ENCODE results near the gene BLOC1S1. TPM values are rescaled to one million over a fixed set of nuclear protein-coding genes. Genes with fewer than 3 reads are reported as not detected.

The BLOC1S1 gene
- total and polyA plus RNA-seq, 8 donors = 69.4 to 123 (median 77.1) TPM

DNA sequence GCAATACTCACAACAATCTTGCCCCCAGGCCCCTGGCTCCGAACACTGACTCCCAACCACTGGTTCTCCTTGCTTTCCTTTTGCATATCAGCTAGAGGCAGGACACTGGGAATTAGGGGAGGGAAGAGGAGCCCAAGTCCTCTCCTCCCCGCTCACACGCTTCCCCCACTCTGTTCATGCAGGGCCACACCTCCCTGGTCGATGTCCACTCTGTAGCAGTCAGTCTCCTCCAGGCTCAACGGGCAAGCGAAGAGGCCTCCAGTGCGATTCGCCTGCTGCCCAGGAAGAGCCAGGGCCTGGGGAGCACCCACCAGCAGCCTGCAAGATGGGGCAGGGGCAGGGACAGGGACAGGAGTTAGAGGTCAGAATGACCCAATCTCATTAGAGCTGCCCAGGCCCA, 13.0 kb upstream of the BLOC1S1 start:
- Histone ChIP-seq H3K36me3 (no peaks in the 10 kb centered on the region), H3K4me3 (no peak overlapping the region), H3K27ac (no peak overlapping the region), H3K27me3 (peaks cover 0 to 19% of the 10 kb centered on the region in 2 donors), H3K4me1 (peaks cover 0 to 9% of the 10 kb centered on the region in 2 donors), H3K9me3 (no peaks in the 10 kb centered on the region)
- intact Hi-C loops (cut with DNase I) = no loop called here
- TF ChIP-seq, protein P1, sequence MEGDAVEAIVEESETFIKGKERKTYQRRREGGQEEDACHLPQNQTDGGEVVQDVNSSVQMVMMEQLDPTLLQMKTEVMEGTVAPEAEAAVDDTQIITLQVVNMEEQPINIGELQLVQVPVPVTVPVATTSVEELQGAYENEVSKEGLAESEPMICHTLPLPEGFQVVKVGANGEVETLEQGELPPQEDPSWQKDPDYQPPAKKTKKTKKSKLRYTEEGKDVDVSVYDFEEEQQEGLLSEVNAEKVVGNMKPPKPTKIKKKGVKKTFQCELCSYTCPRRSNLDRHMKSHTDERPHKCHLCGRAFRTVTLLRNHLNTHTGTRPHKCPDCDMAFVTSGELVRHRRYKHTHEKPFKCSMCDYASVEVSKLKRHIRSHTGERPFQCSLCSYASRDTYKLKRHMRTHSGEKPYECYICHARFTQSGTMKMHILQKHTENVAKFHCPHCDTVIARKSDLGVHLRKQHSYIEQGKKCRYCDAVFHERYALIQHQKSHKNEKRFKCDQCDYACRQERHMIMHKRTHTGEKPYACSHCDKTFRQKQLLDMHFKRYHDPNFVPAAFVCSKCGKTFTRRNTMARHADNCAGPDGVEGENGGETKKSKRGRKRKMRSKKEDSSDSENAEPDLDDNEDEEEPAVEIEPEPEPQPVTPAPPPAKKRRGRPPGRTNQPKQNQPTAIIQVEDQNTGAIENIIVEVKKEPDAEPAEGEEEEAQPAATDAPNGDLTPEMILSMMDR (IDR thresholded peaks at IDR 0.05) = no peak
- no peak for ATAC-seq
- DNase-seq = no peak

DNA sequence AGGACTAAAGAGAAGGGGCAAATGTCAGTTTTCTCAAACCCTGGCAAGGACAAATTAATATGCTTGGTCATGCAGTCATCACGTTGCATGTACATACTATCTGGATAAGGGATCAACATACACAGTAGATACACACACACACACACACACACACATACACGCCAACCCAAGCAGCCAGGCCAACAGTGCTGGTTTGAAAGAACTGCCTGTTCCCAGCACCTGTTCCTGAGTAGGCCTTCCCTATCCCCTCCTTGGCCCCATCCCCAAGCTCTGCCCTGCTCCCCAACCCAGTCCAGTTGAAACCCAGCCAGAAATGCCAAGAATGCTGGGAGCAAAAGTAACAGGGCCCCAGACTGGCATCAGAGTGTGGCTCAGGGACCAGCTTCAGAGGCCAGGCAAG, 12.6 kb upstream of the BLOC1S1 start:
- Histone ChIP-seq H3K4me3 (no peak overlapping the region), H3K4me1 (peaks cover 0 to 12% of the 10 kb centered on the region in 2 donors), H3K36me3 (no peaks in the 10 kb centered on the region), H3K9me3 (no peaks in the 10 kb centered on the region), H3K27me3 (peaks cover 0 to 24% of the 10 kb centered on the region in 2 donors), H3K27ac (no peak overlapping the region)
- ATAC-seq (no peak), DNase-seq (no peak)
- intact Hi-C loops (cut with DNase I) = no loop called here
- TF ChIP-seq, protein P1 (IDR thresholded peaks at IDR 0.05) = no peak

DNA sequence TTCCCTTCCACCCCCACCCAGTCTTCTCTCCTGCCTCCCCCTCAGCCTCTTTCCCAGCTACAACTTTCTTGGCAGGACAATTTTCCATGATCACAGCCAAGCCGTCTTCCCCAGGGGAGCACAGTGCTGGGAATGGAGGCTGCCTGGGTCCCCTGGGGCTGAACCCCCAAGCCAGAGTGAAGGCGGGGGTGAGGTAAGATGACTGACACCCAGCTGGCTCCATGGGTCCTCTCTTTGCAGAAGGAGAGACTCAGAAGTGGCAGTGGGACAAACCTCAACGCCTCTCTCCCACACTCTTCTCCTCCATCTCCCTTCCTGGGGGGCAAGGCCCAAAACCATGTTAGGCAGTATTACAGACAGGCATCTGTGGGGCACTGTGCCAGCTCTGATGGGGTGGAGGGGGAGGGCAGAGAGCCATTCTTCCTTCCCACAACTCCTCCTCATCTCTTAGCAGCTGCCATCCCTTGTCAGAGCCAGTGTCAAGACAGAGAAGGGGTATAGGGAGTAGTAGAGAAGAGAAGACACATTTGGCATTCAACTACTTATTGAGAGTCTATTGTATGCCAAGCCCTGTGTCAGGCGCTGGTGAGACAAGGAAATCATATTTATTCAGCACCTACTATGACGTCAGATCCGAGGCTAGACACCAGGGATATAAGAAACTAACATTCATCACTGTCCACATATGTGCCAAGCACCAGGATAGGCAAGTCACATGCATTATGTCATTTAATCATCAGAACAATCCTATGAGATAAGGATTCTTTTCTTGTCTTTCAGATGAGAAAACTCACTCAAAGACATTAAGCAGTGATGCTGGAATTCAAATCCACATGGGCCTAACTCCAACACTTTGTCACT, 11.7 kb upstream of the BLOC1S1 start:
- intact Hi-C loops (cut with DNase I) = no loop called here
- Histone ChIP-seq H3K27me3 (peaks cover 0 to 26% of the 10 kb centered on the region in 2 donors), H3K27ac (no peak overlapping the region), H3K9me3 (no peaks in the 10 kb centered on the region), H3K36me3 (no peaks in the 10 kb centered on the region), H3K4me3 (no peak overlapping the region), H3K4me1 (peaks cover 2 to 20% of the 10 kb centered on the region in 2 donors)
- ATAC-seq (no peak), DNase-seq (no peak)
- TF ChIP-seq, protein P1 (IDR thresholded peaks at IDR 0.05) = no peak

DNA sequence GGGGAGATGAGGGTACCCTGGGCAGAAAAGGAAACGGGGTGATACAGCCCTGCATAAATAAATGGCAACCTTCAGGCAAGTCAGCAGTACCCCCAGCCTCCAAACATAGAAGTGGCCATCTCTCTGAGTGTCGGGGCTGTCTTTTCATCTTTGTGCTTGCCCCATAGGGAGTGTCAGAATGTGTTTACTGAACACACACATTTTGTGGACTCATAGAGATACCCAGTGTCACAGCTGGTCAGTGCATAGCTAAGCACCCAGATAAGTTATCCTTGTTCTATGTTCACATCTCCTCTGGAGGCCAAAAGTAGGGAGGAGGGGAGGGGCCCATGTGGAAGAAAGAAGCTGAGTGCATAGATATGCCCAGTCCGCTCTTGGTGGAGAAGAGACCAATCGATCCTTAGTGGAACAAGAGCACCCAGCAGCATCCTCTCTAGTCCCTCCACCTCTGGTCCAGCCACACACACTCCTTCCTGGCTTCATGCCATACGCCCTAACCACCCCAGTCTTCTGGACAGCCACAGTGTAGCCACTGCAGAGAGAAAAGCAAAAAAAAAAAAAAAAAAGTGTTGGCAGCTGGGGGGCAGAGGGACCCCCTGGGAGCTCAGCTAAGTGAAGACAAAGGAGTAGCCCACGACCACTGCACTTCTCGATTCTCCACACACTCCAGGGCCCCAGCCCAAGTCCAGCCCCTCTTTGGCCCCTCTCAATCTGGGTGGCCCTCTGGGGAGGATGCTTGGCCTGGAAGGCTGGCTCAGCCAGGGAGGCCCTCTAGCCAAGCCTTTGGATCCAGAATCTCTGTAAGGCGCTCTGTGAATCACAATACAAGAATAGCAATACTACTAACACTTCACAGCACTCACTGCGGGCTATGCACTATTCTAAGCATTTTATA, 10.8 kb upstream of the BLOC1S1 start:
- ATAC-seq (no peak), DNase-seq (no peak)
- intact Hi-C loops (cut with DNase I) = no loop called here
- no peak overlapping the region for H3K4me3 ChIP-seq
- H3K9me3 ChIP-seq = no peaks in the 10 kb centered on the region
- peaks cover 2 to 22% of the 10 kb centered on the region in 2 donors for H3K4me1 ChIP-seq
- TF ChIP-seq, protein P1 (IDR thresholded peaks at IDR 0.05) = no peak
- H3K27me3 ChIP-seq = peaks cover 0 to 36% of the 10 kb centered on the region in 2 donors
- H3K36me3 ChIP-seq = no peaks in the 10 kb centered on the region
- no peak overlapping the region for H3K27ac ChIP-seq
